DMS79 treated with DMSO at 0.1 percent for 48 hours (cell line): ENCODE data around the gene FBXO39.
"Not testable (repeated sequence)": the region's sequence is repeated elsewhere in the genome, so short reads cannot be mapped to it uniquely, and the experiment has no call there.

Experiments used
- DNase-seq: peaks from one replicate; lab custom pipeline; 2025; lab: John Stamatoyannopoulos, UW

FBXO39 gene

GRCh38 chr17:6793748-6794493 lies 17.9 kb downstream of the FBXO39 start:
- no peak for DNase-seq

GRCh38 chr17:6796017-6796886 lies 20.2 kb downstream of the FBXO39 start:
- no peak for DNase-seq

- DNase-seq: no peak
These were observed 21.0 kb downstream of the FBXO39 start for GRCh38 chr17:6796887-6797490.

GRCh38 chr17:6797718-6798351 lies 21.8 kb downstream of the FBXO39 start:
- no peak for DNase-seq

GRCh38 chr17:6799738-6800137 lies 23.7 kb downstream of the FBXO39 start:
- no peak for DNase-seq

- DNase-seq: no peak
These were observed 24.5 kb downstream of the FBXO39 start for GRCh38 chr17:6800422-6801027.

- no peak for DNase-seq
These were observed 35.5 kb downstream of the FBXO39 start for GRCh38 chr17:6811510-6811909.

GRCh38 chr17:6812295-6812694 lies 36.3 kb downstream of the FBXO39 start:
- DNase-seq: no peak

- no peak for DNase-seq
These were observed 39.8 kb downstream of the FBXO39 start for GRCh38 chr17:6815775-6816174.

- not testable (repeated sequence) for DNase-seq
These were observed 40.4 kb downstream of the FBXO39 start for GRCh38 chr17:6816368-6816767.

- no peak for DNase-seq
These were observed 42.9 kb downstream of the FBXO39 start for GRCh38 chr17:6818938-6819337.

GRCh38 chr17:6823011-6823442 lies 47.0 kb downstream of the FBXO39 start:
- no peak for DNase-seq

- no peak for DNase-seq
These were observed 54.5 kb downstream of the FBXO39 start for GRCh38 chr17:6830383-6830986.

- peak; percentile 57 for DNase-seq
These were observed 55.7 kb downstream of the FBXO39 start, which contains the start of gene TEKT1 for GRCh38 chr17:6831661-6832263. Gene TEKT1, minus strand, starts transcription at chr17:6831729. Its CDS starts 1,353 bp downstream, at chr17:6830376.
